Dedifferentiated amniotic fluid mesenchymal stem cell (primary cell): ENCODE data around the gene UBE2J1.

ENCODE experiments used
- DNase-seq: peaks from one replicate; pipeline ENCODE4 v3.0.0-alpha.2; 2016; ENCODE audit errors: extremely low spot score

The UBE2J1 gene

DNA sequence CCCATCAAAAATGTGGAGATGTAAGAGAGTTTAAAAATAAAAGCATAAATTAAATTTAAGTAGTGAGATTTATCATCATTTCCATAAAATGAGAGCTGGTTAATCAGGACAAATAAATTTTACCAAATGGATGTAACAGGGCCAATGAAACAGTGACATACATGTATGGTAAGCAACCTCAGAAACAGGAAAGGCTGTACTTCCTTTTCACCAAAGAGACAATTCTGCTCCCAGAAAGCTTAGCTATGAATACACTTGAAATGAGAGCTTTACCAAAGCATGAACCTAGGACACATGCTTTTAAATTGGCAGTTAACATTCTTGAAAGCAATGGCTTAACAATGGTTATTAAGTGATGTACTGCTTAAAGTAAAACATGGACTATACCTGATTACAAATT lies 12.1 kb upstream of the UBE2J1 start:
- DNase-seq: no peak

DNA sequence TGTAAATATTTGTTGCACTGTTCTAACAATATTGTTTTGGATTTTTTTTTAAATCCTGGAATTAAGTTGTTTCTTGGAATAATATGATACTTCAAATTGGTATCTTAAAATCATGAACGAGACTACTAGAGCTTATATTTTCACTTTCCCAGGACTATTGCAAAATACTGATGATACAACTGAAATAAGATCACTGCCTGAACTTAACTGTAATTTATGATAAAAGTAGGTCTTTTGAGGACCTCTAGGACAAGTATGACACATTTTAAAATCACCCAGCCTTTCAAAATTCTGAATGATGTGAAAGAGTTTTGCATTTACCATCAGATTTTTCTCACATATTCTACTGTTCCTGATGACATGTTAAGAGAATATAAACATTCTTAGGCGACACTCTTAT lies 8.6 kb upstream of the UBE2J1 start:
- DNase-seq: no peak

DNA sequence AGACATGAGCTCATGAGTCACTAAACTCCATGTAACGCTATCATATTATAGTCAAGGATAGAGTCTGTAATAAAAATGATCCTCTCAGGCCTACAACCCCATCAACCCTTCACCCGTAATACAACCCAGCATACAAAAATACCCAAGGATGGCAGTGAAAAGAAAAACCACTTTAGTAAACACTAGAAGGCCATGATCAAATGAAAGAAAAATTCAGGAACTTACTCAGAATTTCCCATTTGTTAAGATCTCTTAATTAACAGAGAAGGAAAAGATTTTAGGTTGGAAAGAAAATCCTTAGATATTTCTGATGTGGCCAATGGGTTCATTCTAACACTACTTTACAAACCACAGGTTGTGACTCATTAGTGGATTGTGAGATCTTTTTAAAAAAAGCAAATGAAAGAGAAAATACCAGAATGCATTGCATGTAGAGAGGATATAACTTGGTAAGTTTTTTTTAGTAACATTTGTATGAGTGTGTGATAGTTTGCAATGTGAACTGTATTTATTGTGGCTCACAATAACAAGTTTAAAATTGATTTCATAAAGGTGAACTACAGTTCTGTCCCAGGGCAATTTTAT lies 8.0 kb upstream of the UBE2J1 start:
- DNase-seq: peak; percentile 40

DNA sequence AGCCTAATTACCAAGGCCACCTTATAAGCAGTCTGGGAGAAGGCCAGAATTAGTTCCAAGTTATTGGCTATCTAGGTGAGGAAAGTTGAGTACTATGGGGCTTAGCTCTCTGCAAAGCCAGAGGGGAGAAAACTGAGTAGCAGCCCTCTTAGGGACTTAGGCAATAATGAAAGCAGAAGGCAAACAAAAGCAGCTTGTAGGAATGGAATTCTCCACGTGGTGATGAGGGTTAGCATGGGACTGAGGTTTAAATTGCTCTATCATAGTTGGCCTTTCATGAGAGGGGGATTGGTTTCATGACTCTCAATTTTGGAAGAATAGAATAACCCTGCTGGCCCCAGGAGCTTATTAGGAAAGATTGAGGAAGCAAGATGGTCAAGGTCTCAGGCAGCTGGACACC lies 7.0 kb upstream of the UBE2J1 start:
- DNase-seq: no peak

DNA sequence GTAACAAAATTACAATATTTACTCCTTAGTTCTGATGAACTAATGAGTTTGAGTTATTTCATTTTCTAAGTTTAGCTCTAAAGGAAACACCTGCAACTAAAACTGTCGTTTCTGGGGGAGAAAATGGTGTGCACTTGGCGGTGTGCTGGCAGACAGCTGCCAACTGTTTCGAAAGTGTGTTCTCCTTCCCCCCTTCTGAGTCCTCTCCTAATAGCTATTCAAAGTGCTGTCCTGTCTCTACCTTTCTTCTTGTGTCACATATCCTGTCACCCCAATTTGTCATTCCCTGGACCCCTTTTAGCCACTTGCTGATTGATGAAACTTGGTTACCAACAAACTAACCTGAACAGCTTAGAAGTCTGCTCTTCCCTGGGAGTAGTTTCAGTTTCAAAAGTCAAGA lies 4.9 kb upstream of the UBE2J1 start:
- DNase-seq: no peak

DNA sequence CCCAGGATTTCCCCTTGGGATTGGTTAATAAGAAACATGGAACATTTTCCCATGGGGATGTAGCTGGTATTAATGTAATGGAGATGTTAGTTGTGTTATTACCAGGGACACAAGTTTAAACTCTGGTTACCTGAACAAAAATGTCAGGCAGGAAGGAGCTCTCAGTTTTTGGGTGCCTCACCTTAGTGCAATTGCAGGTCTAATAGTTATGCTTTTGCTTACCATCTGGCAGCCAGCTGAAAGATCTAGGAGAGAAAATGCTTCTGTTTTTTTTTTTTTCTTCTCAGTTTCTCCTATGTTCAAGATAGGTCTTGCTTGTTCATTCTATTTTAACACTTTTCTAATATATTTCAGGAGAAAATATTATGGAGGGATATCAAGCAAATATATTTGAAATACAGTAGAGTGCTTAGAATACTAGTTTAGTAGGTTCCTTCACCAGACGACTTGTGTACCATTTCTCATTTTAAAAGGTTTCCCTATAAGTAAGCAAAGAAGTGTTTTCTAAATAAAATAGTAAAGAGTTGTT lies 4.2 kb upstream of the UBE2J1 start:
- no peak for DNase-seq

DNA sequence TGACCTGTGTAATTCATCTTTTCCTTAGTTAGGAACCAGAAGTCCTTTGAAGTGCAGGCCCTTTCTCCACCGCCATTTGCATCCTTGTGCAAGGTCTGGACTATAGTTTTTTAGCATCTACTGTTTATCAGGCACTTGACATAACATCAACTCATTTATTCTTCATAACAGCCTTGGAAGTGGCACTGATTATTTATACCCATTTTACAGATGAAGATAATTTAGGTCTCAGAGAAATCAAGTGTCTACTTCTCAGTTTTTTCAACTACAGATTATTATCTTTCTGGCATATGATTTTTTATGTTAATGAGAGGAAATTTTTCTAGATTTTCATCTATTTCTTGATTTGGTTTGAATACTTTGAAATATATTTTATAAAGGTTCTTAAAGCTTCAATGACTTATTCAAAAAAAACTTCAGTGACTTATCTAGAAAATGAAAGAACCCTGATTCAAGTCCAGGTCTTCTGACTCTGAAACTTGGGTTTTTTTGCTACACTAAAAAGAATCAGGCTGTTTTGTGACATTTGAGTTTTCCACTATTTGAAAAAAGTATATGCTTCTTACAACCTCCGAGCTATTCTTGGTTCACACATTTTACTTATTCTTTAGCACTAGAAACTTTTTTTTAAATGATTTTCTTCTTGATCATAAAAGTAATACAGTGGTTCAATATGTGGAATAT lies 3.1 kb upstream of the UBE2J1 start:
- DNase-seq: no peak

DNA sequence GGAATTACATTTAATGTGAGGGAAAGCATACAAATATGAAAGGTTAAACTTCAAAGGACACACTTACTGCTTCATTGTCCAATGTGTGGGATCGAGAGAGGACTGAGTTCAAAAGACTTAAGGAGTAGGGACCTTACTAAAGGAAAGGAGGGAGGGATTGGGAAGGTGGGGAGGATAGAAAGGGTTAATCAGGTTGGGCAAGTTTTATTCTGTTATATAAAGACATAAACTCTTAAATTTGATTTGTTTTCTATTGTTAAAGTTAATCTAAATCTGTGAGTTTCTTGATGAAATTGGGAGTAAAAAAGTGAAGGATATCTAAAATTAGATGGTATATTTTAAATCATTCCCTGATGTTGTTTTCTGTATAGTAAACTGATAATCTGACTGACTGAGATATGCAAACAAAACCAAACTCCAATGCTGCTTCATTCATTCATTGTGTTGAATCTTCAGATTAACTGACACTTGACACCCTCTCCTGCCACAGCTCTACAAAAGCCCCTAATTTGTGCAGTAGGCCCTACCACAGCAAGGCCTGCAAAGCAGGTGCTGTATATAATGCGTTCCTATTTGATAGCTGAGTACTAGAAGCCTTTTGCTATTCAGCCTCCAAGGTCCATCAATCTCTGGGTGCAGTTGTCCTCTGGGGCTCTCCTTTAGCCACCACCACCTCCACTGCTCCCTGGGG lies 1.3 kb upstream of the UBE2J1 start:
- no peak for DNase-seq

DNA sequence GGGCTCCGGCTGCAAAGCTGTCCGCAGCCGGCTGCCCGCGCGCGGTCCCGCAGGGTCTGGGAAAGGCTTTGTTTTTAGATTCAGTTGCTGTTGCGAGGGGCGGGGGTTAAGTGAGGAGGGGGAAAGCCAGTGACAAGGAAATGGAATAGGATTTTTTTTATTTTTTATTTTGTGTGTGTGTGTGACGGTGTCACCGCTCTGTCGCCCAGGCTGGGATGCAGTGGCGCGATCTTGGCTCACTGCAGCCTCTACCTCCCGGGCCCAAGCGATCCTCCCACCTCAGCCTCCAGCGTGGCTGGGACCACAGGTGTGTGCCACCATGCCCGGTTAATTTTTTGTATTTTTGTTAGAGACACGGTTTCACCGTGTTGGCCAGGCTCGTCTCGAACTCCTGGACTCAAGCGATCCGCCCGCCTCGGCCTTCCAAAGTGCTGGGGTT lies 615 bp upstream of the UBE2J1 start:
- no peak for DNase-seq

DNA sequence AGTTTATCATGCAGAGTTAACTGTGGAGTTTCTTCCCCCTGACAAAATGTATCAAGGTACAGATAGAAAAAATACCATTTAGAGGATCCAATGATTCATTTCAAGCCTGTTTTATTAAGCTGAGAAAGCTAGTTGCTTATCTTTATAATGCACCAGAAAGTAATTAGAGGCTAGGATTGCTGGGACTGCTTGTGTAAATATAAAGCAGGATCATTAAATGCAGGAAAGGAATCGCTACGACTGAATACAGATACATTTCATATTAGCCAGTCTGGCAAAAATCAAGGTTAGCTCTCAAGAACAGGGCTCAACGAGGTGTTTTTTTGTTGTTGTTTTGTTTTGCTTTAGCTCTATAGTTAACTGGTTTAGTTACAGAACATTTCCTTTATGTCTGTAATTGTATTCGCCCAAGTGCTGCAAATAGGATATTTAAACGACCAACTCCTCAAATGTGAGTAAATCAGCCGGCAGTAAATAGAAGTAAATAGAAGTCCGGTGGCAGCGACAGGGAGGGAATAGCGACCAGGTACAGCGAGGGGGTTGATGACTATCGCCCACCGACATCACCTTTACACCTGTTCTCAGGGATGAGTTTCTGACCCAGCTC lies 748 bp downstream of the UBE2J1 start:
- no peak for DNase-seq

DNA sequence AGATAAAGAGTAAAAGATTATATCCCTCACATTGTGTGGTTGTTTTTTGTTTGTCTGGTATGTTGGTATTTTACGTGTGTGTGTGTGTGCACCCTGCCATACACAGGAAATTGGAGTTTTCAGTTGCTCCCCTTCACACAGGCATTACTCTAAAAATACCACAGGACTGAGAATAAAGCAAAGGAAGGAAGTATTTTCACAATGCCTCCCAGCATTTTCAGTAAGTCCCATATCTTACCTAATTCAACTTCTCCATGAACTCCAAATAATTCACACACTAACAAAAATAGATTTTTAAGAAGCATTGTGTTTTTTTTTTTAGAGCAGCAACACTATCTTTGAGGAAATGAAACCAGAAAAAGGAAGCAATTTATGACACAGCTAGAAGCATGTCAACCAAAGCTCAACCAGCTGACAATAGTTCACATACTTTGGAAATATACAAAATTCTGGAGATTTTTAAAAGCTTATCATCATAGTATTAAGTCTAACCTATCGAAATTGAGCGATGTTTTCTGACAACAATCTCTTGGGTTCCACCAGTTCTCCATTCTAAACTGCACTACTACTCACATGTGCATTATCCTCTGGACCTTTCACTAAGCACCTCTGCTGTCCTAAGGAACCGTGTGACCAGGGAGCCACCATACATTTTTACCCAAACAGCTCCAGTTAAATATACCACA lies 2.1 kb downstream of the UBE2J1 start:
- DNase-seq: no peak

DNA sequence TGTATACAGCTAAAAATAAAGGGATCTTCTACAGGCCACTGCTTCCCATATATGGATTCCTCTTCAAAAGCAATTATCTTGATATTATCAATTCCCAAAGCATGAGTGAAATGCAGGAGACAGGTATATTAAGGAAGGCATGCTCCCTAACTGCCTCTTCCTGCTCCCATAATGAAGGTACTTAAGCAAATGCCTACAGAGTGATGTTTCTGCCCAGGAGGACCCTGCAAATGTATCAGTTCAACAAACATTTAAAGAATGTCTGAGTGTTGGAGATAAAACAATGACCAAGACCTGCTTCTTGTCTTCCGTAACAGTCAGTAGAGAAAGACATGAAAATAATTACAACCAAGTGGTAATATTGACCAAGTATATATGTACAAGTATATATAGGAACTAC lies 4.2 kb downstream of the UBE2J1 start:
- no peak for DNase-seq

DNA sequence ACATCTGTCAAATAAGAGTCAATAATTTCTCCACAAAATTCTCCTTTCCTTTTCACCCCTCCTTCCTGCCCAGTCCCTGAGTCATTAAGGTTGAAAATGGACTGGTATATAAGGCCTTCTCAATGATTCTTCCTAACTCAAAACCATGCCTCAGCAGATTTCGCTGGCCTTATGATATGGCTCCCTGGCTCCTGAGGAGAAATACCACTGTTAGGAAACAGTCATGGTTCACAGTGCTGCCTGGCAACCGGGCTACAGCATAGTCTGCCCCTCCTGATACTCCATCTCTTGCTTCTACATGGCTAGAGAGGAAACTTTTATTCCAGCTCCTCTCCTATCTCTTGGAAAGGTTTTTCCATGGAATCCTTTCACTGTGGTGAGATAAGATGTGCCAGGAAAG lies 4.7 kb downstream of the UBE2J1 start:
- DNase-seq: no peak

DNA sequence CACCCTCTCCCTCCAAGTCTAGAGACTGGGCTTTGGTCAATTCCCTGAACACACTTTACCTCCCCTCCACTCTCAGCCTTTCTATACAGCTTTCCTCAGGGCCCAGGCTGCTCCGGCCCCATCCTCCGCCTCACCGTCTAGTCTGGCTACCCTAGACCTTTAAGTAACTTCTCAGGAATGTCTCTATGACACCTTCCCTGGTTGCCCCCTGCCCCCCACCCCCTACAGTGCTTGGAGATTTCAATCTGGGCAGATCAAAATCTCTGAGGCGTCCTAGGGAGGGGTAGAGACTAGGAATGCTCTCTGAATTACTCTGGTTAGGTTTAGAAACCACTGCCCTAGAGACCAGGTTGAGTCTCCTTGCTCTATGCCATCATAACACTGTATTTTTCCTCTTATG lies 6.1 kb downstream of the UBE2J1 start:
- no peak for DNase-seq

DNA sequence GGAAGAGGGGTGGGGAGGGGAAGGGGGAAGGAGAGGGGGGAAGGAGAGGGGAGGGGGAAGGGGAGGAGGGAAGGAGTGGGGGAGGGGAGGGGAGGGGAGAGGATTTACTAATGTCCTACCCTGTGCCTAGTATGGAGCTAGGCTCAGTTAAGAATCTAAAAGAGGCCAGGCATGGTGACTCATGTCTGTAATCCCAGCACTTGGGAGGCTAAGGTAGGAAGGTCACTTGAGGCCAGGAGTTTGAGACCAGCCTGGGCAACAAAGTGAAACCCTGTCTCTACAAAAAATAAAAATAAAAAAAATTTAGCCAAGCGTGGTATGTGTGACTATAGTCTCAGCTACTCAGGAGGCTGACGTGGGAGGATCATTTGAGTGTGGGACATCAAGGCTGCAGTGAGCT lies 13.0 kb downstream of the UBE2J1 start:
- DNase-seq: no peak

DNA sequence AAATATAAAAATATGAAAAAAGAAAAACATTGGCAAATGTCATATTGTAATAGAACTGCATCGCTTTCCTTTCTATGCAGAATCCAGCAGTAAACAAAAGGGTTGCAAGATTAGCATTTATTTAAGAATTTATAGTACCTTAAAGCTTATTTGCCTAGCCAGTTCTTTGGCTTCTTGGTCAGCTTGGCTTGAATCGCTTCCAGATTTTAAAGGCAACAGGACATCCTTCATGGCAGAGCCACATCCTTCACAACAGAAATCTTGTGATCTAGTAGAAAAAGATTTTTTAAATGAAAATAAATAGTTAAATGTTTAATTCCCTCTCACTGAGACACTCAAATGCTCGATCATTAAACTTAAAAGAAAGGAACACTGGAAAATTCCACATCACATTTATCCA lies 17.4 kb downstream of the UBE2J1 start:
- DNase-seq: no peak

DNA sequence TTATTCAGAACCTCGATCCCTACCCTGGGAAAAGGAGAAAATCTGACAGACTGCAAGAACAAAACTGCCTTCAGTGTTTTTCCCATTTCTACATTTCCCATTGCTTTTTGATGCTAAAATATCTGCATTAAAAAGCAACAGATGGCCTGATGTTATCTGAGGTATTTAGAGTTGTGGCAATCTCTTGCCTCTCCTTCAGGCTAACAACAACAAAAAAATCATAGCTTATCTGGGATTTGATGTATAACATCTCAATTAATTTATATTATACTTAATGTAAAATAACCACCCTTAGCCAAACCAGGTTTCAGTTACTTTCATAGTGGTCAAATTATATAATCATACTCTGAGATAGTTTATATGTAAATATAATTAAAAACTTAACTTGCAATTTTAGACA lies 21.6 kb downstream of the UBE2J1 start:
- DNase-seq: no peak

DNA sequence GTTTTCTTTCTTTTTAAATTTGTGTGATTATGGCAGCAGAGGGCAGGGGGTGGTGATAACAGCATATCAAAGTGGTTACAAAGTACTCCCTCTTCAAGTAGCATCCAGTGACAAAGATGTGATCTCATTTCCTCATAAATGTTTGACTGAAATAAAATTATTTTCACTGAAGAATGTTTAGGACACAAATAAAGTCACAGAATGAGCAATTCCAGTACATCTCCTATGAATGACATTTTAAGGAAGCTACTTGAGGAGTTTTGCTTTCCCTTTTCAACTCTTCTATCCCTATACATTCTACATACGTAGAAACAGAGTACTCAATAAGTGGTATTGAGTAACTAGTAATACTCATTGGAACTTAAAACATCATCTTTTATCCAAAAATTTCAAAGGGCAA lies 23.5 kb downstream of the UBE2J1 start:
- DNase-seq: no peak

DNA sequence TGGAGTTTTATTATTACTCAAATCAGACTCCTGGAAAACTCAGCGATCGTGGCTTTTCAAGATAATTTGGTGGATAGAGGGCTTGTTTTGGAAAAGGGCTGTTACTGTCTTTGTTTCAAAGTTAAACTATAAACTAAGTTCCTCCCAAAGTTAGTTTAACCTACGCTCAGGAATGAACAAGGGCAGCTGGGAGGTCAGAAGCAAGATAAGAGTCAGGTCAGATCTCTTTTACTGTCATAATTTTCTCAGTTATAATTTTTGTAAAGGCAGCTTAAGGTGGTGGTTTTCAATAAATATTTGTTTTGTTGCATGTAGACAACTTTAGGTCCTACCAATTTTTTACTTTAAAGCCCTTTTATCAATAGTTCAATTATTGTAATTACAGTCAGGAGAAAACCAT lies 28.2 kb downstream of the UBE2J1 start:
- no peak for DNase-seq

DNA sequence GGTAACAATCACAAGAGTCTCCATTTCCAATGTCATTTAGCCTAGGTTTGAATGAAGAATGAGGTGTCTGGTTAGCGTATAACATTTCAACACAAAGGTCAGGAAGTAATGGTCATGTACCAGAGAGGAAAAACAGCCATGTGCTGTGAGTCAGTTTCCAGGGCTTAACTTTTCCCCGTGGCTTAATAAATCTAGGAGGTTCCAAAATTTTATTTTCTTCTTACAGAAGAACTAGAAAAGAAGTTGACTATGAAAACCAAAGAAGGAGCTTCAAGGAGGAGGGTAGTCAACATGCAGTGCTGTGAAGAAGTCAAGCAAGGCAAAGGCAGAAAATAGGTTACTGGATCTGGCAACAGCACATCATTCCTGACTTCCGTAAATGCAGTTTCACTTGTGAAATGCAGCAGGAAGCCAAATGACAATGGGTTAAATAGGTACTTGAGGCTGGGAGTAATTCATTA lies 29.0 kb downstream of the UBE2J1 start:
- no peak for DNase-seq

DNA sequence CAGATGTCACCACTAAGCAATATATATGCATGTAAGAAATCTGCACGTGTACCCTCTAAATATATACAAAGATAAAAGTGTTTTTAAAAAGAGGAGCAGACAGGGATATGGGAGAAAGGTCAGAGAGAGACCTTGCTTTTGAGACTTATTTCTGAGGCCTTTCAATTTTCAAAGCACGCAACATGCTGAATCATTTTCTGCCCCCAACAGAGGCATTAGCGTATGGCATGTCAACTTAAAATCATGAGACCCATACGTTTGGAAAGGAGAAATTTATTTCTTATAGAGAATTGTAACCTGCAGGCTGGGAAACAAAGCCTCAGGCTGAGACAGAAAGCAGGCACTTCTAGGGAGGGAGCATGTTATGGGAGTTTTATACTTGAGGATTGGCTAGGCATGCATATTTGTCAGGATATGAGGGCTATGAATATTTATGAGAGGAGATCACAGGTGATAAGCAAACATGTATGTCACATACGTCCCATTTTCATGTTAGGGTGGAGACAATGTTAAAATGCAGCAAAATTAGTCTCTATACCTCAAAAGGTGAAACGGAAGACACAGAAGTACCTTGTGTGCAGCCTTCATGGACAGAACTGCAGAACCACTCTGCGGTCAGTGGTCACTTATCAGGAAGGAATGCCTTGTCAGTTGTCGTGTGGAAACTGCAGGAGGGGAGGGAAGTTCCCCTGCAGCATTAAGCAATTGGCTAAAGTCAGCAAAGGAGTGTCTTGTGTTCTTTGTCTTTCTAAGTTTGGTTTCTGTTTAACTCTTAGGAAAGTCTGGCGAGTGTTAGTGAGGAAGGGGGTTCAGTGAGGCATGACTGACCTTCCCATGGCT lies 31.2 kb downstream of the UBE2J1 start:
- DNase-seq: no peak
